Lower leg skin (tissue), 4 donors: Measurements from ENCODE around the gene FABP1. TPM values are rescaled to one million over a fixed set of nuclear protein-coding genes. Genes with fewer than 3 reads are reported as not detected.

Experiments
- DNase-seq, 2 donors: peaks; one replicate each; pipeline ENCODE4 v3.0.0-alpha.2; 2019; ENCODE audit warnings: low spot score in 2 of 2
- H3K4me3 ChIP-seq: fragments of 200-600 bp; sonication (generic); 2 replicates; pipeline ENCODE4 v1.5.1; 2017; ENCODE audit warnings: mild to moderate bottlenecking, low read depth; ENCODE audit not compliant: poor library complexity, severe bottlenecking
- POLR2A ChIP-seq, 2 donors: fragments of 450-650 bp; IDR thresholded peaks; one replicate each; pipeline ENCODE4 v1.6.1; 2016 to 2017; ENCODE audit warnings: antibody characterized with exemption in 2 of 2, mild to moderate bottlenecking in 1 of 2, moderate library complexity in 1 of 2
- WGBS, 2 donors: methylation state at CpG; one replicate each; pipeline ENCODE4 v1.1.5; 2018; 5-methylcytosine and 5-hydroxymethylcytosine counted together
- intact Hi-C: fragments of 100-400 bp; cut with DNase I; formaldehyde crosslinking; loops from one replicate; pipeline ENCODE4 v1.15.0; 2023; ENCODE audit warnings: low total_unique reads
- total RNA-seq, 4 donors: library from RNA; depleted of rRNA; stranded (reverse); fragments of >200 nt; gene quantifications; one replicate each; pipeline ENCODE4 v1.1.0, GENCODE V29; 2016
- TF ChIP-seq, protein P1 (sequence below), 3 donors: fragments of 450-650 bp; IDR thresholded peaks; one replicate each; pipeline ENCODE4 v1.5.1; 2016; ENCODE audit warnings: antibody characterized with exemption in 3 of 3, mild to moderate bottlenecking in 3 of 3, moderate library complexity in 2 of 3

FABP1 gene
- total RNA-seq, 4 donors from 2014 or later, result not detected

DNA sequence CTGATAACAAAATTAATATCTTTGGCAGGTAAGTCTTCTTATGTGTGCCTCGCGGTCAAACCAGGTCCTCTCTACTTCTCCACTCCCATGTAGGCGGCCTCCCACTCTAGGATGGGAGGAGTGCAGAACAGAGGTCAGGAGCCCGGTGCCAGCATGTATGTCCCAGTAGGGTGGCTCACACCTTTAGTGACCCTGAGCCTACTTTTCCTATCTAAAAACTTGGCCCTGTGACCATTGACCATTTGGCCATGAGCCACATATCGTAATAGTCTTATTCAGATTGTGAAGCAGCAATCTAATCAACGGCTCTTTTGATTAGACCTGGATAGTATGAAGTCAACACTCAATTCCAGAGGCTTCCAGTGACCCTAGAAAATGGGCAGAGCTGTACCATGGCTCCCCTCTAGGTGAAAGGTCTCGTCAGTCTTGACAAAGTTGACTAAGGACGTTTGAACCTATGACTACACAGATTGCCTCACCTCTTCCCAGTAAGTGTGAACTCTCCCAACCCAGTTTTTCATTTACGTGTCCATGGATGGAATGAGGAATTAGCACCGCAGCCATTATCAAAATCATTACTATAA lies 17.1 kb upstream of the FABP1 start:
- no peak for DNase-seq
- intact Hi-C loops, result no loop called here
- TF ChIP-seq, protein P1, sequence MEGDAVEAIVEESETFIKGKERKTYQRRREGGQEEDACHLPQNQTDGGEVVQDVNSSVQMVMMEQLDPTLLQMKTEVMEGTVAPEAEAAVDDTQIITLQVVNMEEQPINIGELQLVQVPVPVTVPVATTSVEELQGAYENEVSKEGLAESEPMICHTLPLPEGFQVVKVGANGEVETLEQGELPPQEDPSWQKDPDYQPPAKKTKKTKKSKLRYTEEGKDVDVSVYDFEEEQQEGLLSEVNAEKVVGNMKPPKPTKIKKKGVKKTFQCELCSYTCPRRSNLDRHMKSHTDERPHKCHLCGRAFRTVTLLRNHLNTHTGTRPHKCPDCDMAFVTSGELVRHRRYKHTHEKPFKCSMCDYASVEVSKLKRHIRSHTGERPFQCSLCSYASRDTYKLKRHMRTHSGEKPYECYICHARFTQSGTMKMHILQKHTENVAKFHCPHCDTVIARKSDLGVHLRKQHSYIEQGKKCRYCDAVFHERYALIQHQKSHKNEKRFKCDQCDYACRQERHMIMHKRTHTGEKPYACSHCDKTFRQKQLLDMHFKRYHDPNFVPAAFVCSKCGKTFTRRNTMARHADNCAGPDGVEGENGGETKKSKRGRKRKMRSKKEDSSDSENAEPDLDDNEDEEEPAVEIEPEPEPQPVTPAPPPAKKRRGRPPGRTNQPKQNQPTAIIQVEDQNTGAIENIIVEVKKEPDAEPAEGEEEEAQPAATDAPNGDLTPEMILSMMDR (IDR thresholded peaks at IDR 0.05), result no peak
- no peak for TF ChIP-seq POLR2A (IDR thresholded peaks at IDR 0.05)
- 87% methylated on average over 10 of the region's 10 CpGs for WGBS, 2 donors
- no peak overlapping the region for H3K4me3 ChIP-seq

DNA sequence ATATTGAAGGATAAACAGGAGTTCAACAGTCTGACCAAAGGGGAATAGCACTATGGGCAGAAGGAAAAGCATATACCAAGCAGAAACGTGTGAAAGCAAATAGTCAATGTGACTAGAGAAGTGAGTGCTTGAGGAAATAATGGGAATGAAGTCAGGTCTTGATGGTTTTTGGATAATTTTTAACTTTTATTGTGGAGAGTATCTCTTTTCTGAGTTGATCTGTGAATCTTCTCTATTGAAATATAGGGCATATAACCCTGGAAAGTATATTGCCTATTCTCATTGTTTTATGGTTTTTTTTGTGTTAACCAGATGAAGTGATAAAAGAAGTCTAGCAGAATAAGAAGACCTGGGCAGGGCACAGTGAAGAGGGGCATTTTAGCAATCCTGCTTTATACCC lies 16.4 kb upstream of the FABP1 start:
- intact Hi-C loops, result no loop called here
- TF ChIP-seq, protein P1 (IDR thresholded peaks at IDR 0.05), result no peak
- WGBS, 2 donors, result 69 to 79% methylated on average over 1 of the region's 1 CpG
- no peak for DNase-seq
- H3K4me3 ChIP-seq, result no peak overlapping the region

DNA sequence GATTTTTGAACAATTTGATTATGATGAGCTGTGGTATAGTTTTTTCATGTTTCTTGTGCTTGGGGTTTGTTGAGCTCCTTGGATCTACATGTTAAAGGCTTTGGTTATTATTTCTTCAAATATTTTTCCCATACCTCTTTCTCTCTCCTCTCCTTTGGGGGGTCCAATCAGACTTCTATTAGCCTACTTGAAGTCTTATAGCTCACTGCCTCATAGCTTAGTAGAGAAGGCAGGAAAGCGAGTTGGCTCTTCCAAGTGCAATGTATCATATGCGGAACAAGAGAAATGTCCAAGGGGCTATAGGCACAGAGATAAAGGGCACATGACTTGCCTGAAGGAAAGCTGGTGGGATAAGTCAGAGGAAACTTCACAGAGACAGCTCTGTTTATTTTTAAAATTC lies 14.1 kb upstream of the FABP1 start:
- intact Hi-C loops, result no loop called here
- no peak for TF ChIP-seq POLR2A (IDR thresholded peaks at IDR 0.05)
- TF ChIP-seq, protein P1 (IDR thresholded peaks at IDR 0.05), result no peak
- no peak overlapping the region for H3K4me3 ChIP-seq
- WGBS, 2 donors, result 94% methylated on average over 2 of the region's 2 CpGs
- DNase-seq, result no peak

DNA sequence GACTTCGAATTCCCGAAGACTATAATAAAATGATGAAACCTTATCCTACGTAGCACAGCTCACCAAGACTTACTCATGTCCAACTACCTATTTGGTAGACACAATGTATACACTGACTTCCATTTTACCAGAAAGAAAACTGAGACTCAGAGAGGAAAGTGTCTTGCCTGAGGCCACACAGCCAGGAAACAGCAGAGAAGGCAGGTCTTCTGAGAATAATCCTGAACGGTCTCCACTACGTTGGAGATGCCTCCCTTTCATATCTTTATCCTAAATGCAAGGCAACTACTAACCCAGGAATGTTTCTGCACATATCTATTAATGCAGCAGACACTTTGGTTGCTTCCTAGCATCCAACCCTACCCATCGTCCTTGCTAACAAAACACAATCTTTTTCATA lies 11.9 kb upstream of the FABP1 start:
- no peak for TF ChIP-seq POLR2A (IDR thresholded peaks at IDR 0.05)
- TF ChIP-seq, protein P1 (IDR thresholded peaks at IDR 0.05), result no peak
- no peak for DNase-seq
- WGBS, 2 donors, result 71 to 79% methylated on average over 6 of the region's 6 CpGs
- intact Hi-C loops, result no loop called here
- no peak overlapping the region for H3K4me3 ChIP-seq

DNA sequence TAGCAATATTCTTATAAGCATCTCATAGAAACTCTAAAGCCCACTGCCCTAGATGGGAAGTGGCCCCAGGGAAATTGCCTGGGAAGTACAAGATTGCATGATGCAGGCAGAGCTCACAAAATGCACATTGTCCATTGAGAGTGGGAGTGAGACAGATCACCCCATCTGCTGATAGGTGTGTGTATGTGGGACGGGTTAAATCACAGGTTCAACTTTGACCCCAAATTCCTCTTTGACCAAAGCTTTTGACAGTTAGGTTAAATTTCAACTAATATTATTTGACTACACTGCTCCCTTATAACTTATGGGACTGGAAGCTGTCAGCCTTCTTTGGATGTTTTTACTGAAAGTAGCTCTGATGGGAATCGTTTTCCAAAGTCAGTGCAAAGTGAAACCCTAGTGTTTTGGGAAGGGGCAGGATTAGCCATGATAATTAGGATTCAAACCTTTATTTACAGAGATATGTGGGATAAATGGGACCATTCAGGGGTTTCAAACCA lies 11.4 kb upstream of the FABP1 start:
- TF ChIP-seq POLR2A (IDR thresholded peaks at IDR 0.05), result no peak
- TF ChIP-seq, protein P1 (IDR thresholded peaks at IDR 0.05), result no peak
- intact Hi-C loops, result no loop called here
- DNase-seq, result no peak
- no peak overlapping the region for H3K4me3 ChIP-seq
- WGBS, 2 donors, result 69 to 74% methylated on average over 2 of the region's 2 CpGs

DNA sequence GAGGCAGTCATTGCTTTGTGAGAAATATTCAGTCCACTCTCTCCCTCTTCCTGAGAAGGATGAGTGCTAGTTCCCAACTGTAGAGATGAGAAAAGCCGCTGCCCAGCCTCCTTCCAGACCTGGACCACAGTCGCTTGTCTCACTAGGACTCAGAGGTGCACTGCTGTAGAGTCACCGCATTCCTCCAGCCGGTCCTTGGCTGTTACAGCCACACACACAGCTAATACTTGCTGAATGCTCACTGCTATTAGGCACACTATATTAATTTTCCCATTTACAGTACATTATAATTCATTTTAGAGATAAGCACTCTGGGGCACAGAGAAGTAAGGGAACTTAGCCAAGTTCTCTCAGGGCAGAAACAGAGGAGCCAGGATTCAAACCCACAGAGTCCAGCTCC lies 10.0 kb upstream of the FABP1 start:
- intact Hi-C loops, result no loop called here
- no peak for DNase-seq
- H3K4me3 ChIP-seq, result no peak overlapping the region
- no peak for TF ChIP-seq POLR2A (IDR thresholded peaks at IDR 0.05)
- TF ChIP-seq, protein P1 (IDR thresholded peaks at IDR 0.05), result no peak
- 91 to 96% methylated on average over 4 of the region's 4 CpGs for WGBS, 2 donors
